GM21619 (cell line): ENCODE results near the gene PLGRKT.
"Not testable (repeated sequence)": the region's sequence is repeated elsewhere in the genome, so short reads cannot be mapped to it uniquely, and the experiment has no call there.

Experiments
- ATAC-seq: cut with Tn5 transposase; IDR thresholded peaks from one replicate; pipeline ENCODE4 v1.9.1; 2021; ENCODE audit not compliant: unreplicated experiment

Gene PLGRKT

GRCh38 chr9:5437254-5438216 is at the start of gene PLGRKT:
PLGRKT (minus strand) TSS chr9:5437925; CDS start chr9:5431977, 5,948 bp downstream.
- ATAC-seq = peak; percentile 86

GRCh38 chr9:5486988-5487387 is 49.3 kb upstream of the PLGRKT start:
- ATAC-seq = no peak

- no peak for ATAC-seq
These were observed 47.8 kb upstream of the PLGRKT start for GRCh38 chr9:5485378-5486085.

GRCh38 chr9:5483306-5483705 is 45.6 kb upstream of the PLGRKT start:
- ATAC-seq = no peak

- no peak for ATAC-seq
These were observed 44.5 kb upstream of the PLGRKT start for GRCh38 chr9:5482194-5482593.

- no peak for ATAC-seq
These were observed 43.8 kb upstream of the PLGRKT start for GRCh38 chr9:5481322-5482040.

GRCh38 chr9:5480919-5481318 is 43.2 kb upstream of the PLGRKT start:
- no peak for ATAC-seq

GRCh38 chr9:5479994-5480694 is 42.4 kb upstream of the PLGRKT start:
- ATAC-seq = peak; percentile 51

- no peak for ATAC-seq
These were observed 40.5 kb upstream of the PLGRKT start for GRCh38 chr9:5478206-5478605.

GRCh38 chr9:5475611-5476010 is 37.9 kb upstream of the PLGRKT start:
- ATAC-seq = not testable (repeated sequence)

GRCh38 chr9:5470816-5471215 is 33.1 kb upstream of the PLGRKT start:
- no peak for ATAC-seq

GRCh38 chr9:5470122-5470521 is 32.4 kb upstream of the PLGRKT start:
- ATAC-seq = no peak

GRCh38 chr9:5468850-5469249 is 31.1 kb upstream of the PLGRKT start:
- ATAC-seq = no peak

GRCh38 chr9:5466766-5467165 is 29.0 kb upstream of the PLGRKT start:
- no peak for ATAC-seq

- no peak for ATAC-seq
These were observed 28.3 kb upstream of the PLGRKT start for GRCh38 chr9:5466005-5466404.

GRCh38 chr9:5464831-5465330 is 27.2 kb upstream of the PLGRKT start:
- not testable (repeated sequence) for ATAC-seq

GRCh38 chr9:5460157-5460556 is 22.4 kb upstream of the PLGRKT start:
- ATAC-seq = no peak

GRCh38 chr9:5459289-5459829 is 21.6 kb upstream of the PLGRKT start:
- peak; percentile 64 for ATAC-seq

GRCh38 chr9:5455181-5455580 is 17.5 kb upstream of the PLGRKT start:
- ATAC-seq = no peak

GRCh38 chr9:5453673-5454072 is 15.9 kb upstream of the PLGRKT start:
- ATAC-seq = no peak
